GM21390 (cell line): Measurements from ENCODE around the gene TTC9B.

ENCODE experiments used
- ATAC-seq: cut with Tn5 transposase; IDR thresholded peaks from one replicate; pipeline ENCODE4 v1.9.1; 2021; ENCODE audit not compliant: unreplicated experiment

TTC9B gene

DNA sequence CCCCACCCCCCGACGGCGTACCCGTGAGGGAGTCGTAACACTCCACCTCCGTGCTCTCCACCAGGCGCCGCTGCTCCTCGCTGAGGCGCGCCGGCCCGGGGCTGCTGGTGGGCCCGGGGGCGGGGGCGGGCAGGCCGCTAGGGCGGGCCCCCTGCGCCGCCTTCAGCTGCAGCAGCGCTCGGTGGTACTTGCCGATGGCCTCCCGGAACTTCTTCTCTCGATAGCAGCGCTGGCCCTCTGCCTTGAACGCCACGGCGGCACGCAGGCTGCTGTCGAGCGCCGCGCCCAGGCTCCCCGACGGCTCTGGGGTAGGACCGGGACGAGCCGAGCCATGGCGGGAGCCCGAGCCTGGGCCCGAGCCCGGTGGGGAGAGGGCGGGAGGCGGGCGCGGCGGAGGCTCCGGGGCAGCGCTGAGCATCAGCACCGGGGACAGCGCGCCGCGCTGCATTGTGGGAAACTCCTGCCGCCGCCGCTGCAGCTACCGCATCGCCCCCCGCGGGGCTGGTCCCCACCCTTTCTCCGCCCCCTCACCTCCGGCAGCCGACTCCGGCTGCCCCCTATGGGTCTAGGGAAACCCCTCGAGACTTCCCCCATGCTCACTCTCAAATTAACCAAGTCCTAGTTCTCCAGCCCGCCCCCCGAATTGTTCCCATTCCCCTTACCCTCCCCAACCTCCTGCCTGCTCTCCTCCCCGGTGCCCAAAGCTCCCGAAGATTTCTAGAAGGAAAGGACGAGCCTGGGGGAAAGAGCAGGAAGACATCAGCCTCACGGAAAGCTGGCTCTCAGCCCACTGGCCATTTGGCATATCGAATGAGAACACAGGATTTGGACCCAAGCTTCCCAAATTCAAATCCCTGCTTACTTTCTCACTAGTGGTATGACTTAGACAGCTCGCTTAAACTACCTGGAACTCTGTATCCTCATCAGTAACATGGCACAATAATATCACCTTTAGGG lies at the start of gene TTC9B:
TTC9B (minus strand) TSS at position 451 of the 957 bp plus-strand sequence; CDS start at position 448, 3 bp downstream.
- ATAC-seq: no peak

- ATAC-seq: no peak
These were observed 49.4 kb upstream of the TTC9B start for GRCh38 chr19:40267601-40267997.

GRCh38 chr19:40266912-40267600 lies 48.9 kb upstream of the TTC9B start:
- ATAC-seq: no peak

- ATAC-seq: no peak
These were observed 47.9 kb upstream of the TTC9B start for GRCh38 chr19:40266119-40266518.

GRCh38 chr19:40265763-40266099 lies 47.5 kb upstream of the TTC9B start:
- no peak for ATAC-seq

GRCh38 chr19:40265055-40265762 lies 47.0 kb upstream of the TTC9B start:
- ATAC-seq: no peak

DNA sequence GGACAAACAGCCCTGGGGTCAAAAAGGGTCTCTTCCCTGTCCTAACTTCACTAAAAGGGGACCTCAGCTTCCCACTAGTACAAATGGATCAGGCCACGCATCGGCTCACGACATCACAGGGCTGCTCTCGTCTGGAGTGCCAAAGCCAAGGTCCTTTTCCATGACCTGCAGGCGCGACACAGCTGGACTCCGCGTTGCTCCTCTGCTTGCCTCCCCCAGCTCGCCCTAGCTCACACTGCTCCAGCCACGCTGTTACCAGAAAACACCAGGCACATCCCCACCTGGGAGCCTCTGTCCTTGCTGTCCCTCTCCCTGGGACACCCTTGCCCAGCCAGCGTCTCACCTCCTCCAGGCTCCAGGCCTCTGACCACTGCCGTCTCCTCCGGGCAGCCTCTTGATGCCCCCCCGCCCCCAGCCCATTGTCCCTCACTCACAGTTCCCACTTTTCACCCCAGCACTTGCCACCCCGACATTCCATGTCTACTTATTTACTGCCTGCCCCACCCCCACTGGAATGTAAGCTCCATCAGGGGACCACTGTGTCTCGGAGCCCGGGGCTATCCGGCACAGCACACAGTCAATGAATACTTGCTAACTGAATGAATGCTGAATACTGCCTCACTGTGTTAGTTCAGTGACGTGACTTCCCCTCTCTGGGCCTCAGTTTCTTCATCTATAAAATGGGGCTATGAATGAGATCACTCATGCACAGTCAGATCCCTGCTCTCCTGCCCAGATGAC lies 46.3 kb upstream of the TTC9B start:
- ATAC-seq: no peak

- ATAC-seq: no peak
These were observed 45.5 kb upstream of the TTC9B start for GRCh38 chr19:40263440-40264313.

DNA sequence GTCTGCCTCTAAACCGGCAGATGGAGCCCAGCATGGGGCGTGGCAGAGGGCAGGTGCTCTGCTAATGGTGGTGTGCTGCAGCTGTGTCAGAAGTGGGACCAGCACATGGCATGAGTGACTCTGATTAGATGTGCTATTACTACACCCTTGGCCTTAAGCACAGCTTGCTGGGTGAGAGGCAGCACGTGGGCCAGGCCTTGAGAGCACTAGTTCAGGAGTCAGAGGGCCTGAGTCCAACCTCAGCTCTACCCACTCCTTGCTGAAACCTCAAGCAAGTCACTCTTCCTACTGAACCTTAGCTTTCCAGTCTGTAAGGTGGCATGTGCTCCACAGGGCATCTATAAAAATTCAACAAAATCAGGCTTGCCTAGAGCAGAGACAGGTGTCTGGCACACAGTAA lies 44.2 kb upstream of the TTC9B start:
- no peak for ATAC-seq

DNA sequence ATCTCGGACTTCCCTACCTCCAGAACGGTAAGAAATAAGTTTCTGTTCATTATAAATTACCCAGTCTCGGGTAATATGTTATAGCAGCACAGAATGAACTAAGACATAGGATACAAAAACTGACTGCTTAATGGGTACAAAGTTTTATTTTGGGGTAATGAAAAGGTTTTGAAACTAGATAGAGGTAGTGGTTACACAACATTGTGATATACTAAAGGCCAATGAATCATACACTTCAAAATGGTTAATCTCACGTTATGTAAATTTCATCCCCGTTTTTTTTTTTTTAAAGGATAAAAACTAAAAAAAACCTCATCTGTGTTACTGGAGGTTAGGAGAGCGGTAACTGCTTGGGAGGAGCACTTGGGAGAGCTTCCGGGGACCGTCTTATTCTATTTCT lies 43.4 kb upstream of the TTC9B start:
- ATAC-seq: no peak

GRCh38 chr19:40257096-40257517 lies 38.9 kb upstream of the TTC9B start:
- no peak for ATAC-seq

- no peak for ATAC-seq
These were observed 38.3 kb upstream of the TTC9B start for GRCh38 chr19:40256512-40256911.

- ATAC-seq: no peak
These were observed 37.5 kb upstream of the TTC9B start for GRCh38 chr19:40255619-40256166.

GRCh38 chr19:40254714-40255418 lies 36.7 kb upstream of the TTC9B start:
- no peak for ATAC-seq

DNA sequence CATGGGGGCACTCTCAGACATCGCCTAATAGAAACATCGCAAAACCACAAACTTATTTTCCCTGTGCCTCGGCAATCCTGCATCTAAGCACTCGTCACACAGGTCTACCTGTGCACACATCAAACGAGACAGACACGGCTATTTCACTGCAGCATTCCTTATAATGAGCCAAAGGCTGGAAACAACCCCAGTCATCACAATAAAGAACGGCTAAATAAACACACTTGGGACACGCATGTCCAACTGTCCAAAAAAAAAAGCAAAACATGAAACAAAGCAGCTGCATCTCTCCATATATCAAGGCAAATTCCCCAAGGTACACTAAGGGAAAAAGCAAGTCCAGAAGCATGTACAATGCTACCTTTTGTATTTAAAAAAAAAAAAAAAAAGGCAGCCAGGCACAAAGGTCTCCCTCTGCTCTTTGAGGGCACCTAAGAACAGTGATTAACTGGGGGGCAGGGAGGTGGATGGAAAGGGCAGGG lies 35.5 kb upstream of the TTC9B start:
- ATAC-seq: no peak

- ATAC-seq: no peak
These were observed 34.2 kb upstream of the TTC9B start for GRCh38 chr19:40252395-40252794.

GRCh38 chr19:40251991-40252390 lies 33.8 kb upstream of the TTC9B start:
- no peak for ATAC-seq

DNA sequence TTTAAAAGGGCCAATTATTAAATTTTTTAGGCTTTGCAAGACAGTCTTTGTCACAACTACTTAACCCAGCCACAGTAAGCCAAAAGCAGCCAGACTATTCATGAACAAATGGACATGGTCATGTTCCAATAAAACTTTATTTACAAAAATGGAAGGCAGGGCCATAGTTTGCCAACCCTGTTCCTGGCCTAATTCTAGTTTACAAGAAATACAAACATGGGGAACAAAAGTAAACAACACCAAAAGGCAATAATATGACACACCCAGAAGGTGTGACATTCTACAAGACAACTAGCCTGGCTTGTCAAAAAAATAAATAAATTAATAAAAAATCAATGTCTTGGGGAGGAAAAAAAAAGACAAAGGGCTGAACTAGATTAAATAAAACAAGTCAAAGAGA lies 33.1 kb upstream of the TTC9B start:
- ATAC-seq: no peak

GRCh38 chr19:40249781-40250180 lies 31.6 kb upstream of the TTC9B start:
- no peak for ATAC-seq
